Astrocyte (in vitro differentiated cells and primary cell): ENCODE measurements around the gene SLC6A7. TPM values are rescaled to one million over a fixed set of nuclear protein-coding genes. Genes with fewer than 3 reads are reported as not detected.
A peak's percentile ranks its signal among the peaks of the same experiment; 100 is the strongest.

Source experiments
- DNase-seq: peaks from one replicate; pipeline ENCODE4 v3.0.0-alpha.2; 2010; ENCODE audit warnings: low read depth
- FAIRE-seq: peaks from 2 replicates; lab custom pipeline; 2011; peaks lifted over from hg19 to GRCh38; lab: Jason Lieb, UNC
- H2AFZ ChIP-seq: 2 replicates; pipeline ENCODE4 v1.6.0; 2012; ENCODE audit warnings: low read depth, low read length, inconsistent platforms
- H3K27ac ChIP-seq: 2 replicates; pipeline ENCODE4 v1.5.1; 2011; ENCODE audit warnings: low read depth, low read length, inconsistent platforms
- H3K27me3 ChIP-seq: 2 replicates; pipeline ENCODE4 v1.6.0; 2011; ENCODE audit warnings: low read length, inconsistent platforms; ENCODE audit not compliant: insufficient read depth
- H3K36me3 ChIP-seq: 2 replicates; pipeline ENCODE4 v1.5.1; 2011; ENCODE audit warnings: low read length, inconsistent platforms; ENCODE audit not compliant: insufficient read depth
- H3K4me1 ChIP-seq: 2 replicates; pipeline ENCODE4 v1.5.1; 2011; ENCODE audit warnings: low read length, inconsistent platforms; ENCODE audit not compliant: insufficient read depth
- H3K4me2 ChIP-seq: 2 replicates; pipeline ENCODE4 v1.6.0; 2012; ENCODE audit warnings: low read length, inconsistent platforms
- H3K4me3 ChIP-seq: 2 replicates; pipeline ENCODE4 v1.5.1; 2011; ENCODE audit warnings: low read depth, mild to moderate bottlenecking, low read length, inconsistent platforms; ENCODE audit not compliant: insufficient read depth
- H3K79me2 ChIP-seq: 2 replicates; pipeline ENCODE4 v1.6.0; 2012; ENCODE audit warnings: mild to moderate bottlenecking, low read length, inconsistent platforms; ENCODE audit not compliant: insufficient read depth
- H3K9ac ChIP-seq: 2 replicates; pipeline ENCODE4 v1.6.0; 2012; ENCODE audit warnings: mild to moderate bottlenecking, low read length, inconsistent platforms
- H3K9me3 ChIP-seq: 2 replicates; pipeline ENCODE4 v1.5.1; 2012; ENCODE audit warnings: low read depth, mild to moderate bottlenecking, low read length, inconsistent platforms; ENCODE audit not compliant: insufficient read depth
- H4K20me1 ChIP-seq: 2 replicates; pipeline ENCODE4 v1.6.0; 2012; ENCODE audit warnings: low read length, inconsistent platforms; ENCODE audit not compliant: insufficient read depth
- H3K27ac Mint-ChIP-seq: one replicate; pipeline ENCODE4 v1.8.0; 2021; ENCODE audit warnings: mild to moderate bottlenecking, mixed read lengths; ENCODE audit not compliant: unreplicated experiment
- H3K27me3 Mint-ChIP-seq: one replicate; pipeline ENCODE4 v1.8.0; 2021; ENCODE audit warnings: low read depth, mixed read lengths; ENCODE audit not compliant: unreplicated experiment
- H3K36me3 Mint-ChIP-seq: one replicate; pipeline ENCODE4 v1.8.0; 2021; ENCODE audit warnings: low read depth, mixed read lengths; ENCODE audit not compliant: unreplicated experiment
- H3K4me1 Mint-ChIP-seq: one replicate; pipeline ENCODE4 v1.8.0; 2021; ENCODE audit warnings: low read depth, mixed read lengths; ENCODE audit not compliant: unreplicated experiment
- H3K4me3 Mint-ChIP-seq: one replicate; pipeline ENCODE4 v1.8.0; 2021; ENCODE audit warnings: mild to moderate bottlenecking, moderate library complexity, mixed read lengths; ENCODE audit not compliant: unreplicated experiment
- H3K9me3 Mint-ChIP-seq: one replicate; pipeline ENCODE4 v1.8.0; 2021; ENCODE audit warnings: mild to moderate bottlenecking, mixed read lengths; ENCODE audit not compliant: unreplicated experiment
- CTCF ChIP-seq: IDR thresholded peaks from 2 replicates; pipeline ENCODE4 v1.5.1; 2011; ENCODE audit warnings: low read depth, mild to moderate bottlenecking, inconsistent platforms, low read length, moderate library complexity; ENCODE audit not compliant: insufficient read depth
- EZH2 ChIP-seq: IDR thresholded peaks from 2 replicates; pipeline ENCODE4 v1.6.1; 2012; ENCODE audit warnings: mild to moderate bottlenecking, low read length, inconsistent platforms; ENCODE audit not compliant: insufficient read depth
- total RNA-seq: library from RNA; stranded (reverse); gene quantifications from 2 replicates; pipeline ENCODE4 v1.2.1, GENCODE V29; 2021

The SLC6A7 gene
- total RNA-seq, 1 donor from 2014 or later = not detected

GRCh38 chr5:150190503-150190979 is 679 bp downstream of the SLC6A7 start:
- Mint-ChIP-seq H3K4me1 (no peaks in the 10 kb centered on the region), H3K9me3 (no peaks in the 10 kb centered on the region), H3K36me3 (peaks cover 2% of the 10 kb centered on the region), H3K4me3 (peak overlapping the region; percentile 60), H3K27ac (no peak overlapping the region), H3K27me3 (peaks cover 91% of the 10 kb centered on the region)
- DNase-seq (no peak), FAIRE-seq (no peak)
- H3K27ac ChIP-seq = no peak overlapping the region
- H2AFZ ChIP-seq = no peak overlapping the region
- H3K9ac ChIP-seq = no peak overlapping the region
- no peaks in the 10 kb centered on the region for H3K79me2 ChIP-seq
- no peaks in the 10 kb centered on the region for H3K36me3 ChIP-seq
- H3K4me2 ChIP-seq = peak overlapping the region; percentile 41
- peaks cover 5% of the 10 kb centered on the region for H3K4me1 ChIP-seq
- TF ChIP-seq CTCF (no peak), EZH2 (peak; percentile 13)
- no peaks in the 10 kb centered on the region for H4K20me1 ChIP-seq
- no peak overlapping the region for H3K4me3 ChIP-seq
- peaks cover 59% of the 10 kb centered on the region for H3K27me3 ChIP-seq
- H3K9me3 ChIP-seq = no peaks in the 10 kb centered on the region

- H3K27ac Mint-ChIP-seq = no peak overlapping the region
- no peaks in the 10 kb centered on the region for H3K36me3 Mint-ChIP-seq
- H3K27me3 Mint-ChIP-seq = peaks cover 89% of the 10 kb centered on the region
- no peak for DNase-seq
- H3K79me2 ChIP-seq = no peaks in the 10 kb centered on the region
- H3K4me3 ChIP-seq = no peak overlapping the region
- H3K4me1 ChIP-seq = peaks cover 5% of the 10 kb centered on the region
- no peak overlapping the region for H3K9ac ChIP-seq
- no peaks in the 10 kb centered on the region for H3K9me3 Mint-ChIP-seq
- H3K4me1 Mint-ChIP-seq = no peaks in the 10 kb centered on the region
- no peak overlapping the region for H3K4me2 ChIP-seq
- H4K20me1 ChIP-seq = no peaks in the 10 kb centered on the region
- no peak overlapping the region for H2AFZ ChIP-seq
- H3K27ac ChIP-seq = no peak overlapping the region
- H3K27me3 ChIP-seq = peaks cover 59% of the 10 kb centered on the region
- H3K4me3 Mint-ChIP-seq = peak overlapping the region; percentile 60
- no peaks in the 10 kb centered on the region for H3K9me3 ChIP-seq
- TF ChIP-seq EZH2 (no peak), CTCF (no peak)
- no peak for FAIRE-seq
- no peaks in the 10 kb centered on the region for H3K36me3 ChIP-seq
Observed at GRCh38 chr5:150190987-150191386, 1.1 kb downstream of the SLC6A7 start.

GRCh38 chr5:150192462-150192861 is 2.6 kb downstream of the SLC6A7 start:
- Mint-ChIP-seq H3K4me3 (no peak overlapping the region), H3K27me3 (peaks cover 81% of the 10 kb centered on the region), H3K4me1 (no peaks in the 10 kb centered on the region), H3K27ac (no peak overlapping the region), H3K36me3 (no peaks in the 10 kb centered on the region), H3K9me3 (no peaks in the 10 kb centered on the region)
- Histone ChIP-seq H3K27ac (no peak overlapping the region), H3K79me2 (no peaks in the 10 kb centered on the region), H4K20me1 (no peaks in the 10 kb centered on the region), H3K4me2 (no peak overlapping the region), H3K36me3 (no peaks in the 10 kb centered on the region), H2AFZ (no peak overlapping the region), H3K4me3 (no peak overlapping the region), H3K9ac (no peak overlapping the region), H3K27me3 (peaks cover 53% of the 10 kb centered on the region), H3K4me1 (peaks cover 5% of the 10 kb centered on the region), H3K9me3 (no peaks in the 10 kb centered on the region)
- TF ChIP-seq CTCF = no peak
- TF ChIP-seq EZH2 = no peak
- FAIRE-seq (no peak), DNase-seq (no peak)
